ENCODE results near the gene CACNA1G. TPM values are rescaled to one million over a fixed set of nuclear protein-coding genes. Genes with fewer than 3 reads are reported as not detected.

The CACNA1G gene
- polyA plus RNA-seq, 1 donor from 2014 or later: 10.9 TPM

DNA sequence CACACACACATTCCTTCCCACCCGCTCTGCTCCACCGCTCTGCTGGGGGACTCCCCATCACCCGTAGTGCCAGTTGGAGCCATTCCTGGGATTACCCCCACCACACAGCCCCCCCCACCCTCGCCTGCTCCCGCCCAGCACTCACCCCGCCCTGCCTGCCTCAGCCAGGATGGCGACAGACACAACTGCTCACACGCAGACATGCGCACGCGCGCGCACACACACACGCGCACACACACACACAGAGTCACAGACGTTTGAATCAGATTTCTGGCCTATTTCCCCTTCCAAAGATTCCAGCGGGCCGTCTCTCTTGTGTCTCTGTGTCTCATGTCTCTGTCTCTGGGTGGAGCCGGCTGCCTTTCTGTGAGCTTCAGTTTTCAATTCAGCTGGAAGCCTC is 4.4 kb downstream of the CACNA1G start:
- Histone ChIP-seq H3K27ac (ENCODE audit: low read length) (peak overlapping the region; percentile 94), H3K27me3 (ENCODE audit: insufficient read depth, low read depth, low read length) (peaks cover 28% of the 10 kb centered on the region), H2AFZ (ENCODE audit: low read depth, low read length) (no peak overlapping the region), H3K9me2 (ENCODE audit: insufficient read depth, low read length) (no peaks in the 10 kb centered on the region), H3K36me3 (ENCODE audit: insufficient read depth, low read length) (no peaks in the 10 kb centered on the region), H3K4me2 (ENCODE audit: low read length) (peak overlapping the region; percentile 71), H4K20me1 (ENCODE audit: insufficient read depth) (no peaks in the 10 kb centered on the region), H3K4me3 (ENCODE audit: low read length) (peak overlapping the region; percentile 87), H3K79me2 (replicated peaks; ENCODE audit: insufficient read depth, low read length) (no peaks in the 10 kb centered on the region), H3K9ac (ENCODE audit: low read length) (peak overlapping the region; percentile 65), H3F3A (ENCODE audit: insufficient read depth, low read length, poor library complexity, severe bottlenecking) (no peaks in the 10 kb centered on the region), H3K9me3 (ENCODE audit: low read length) (no peaks in the 10 kb centered on the region)
- TF ChIP-seq SMC3 (conservative IDR thresholded peaks at IDR 0.05; ENCODE audit: poor library complexity): no peak
- TF ChIP-seq, protein P1, sequence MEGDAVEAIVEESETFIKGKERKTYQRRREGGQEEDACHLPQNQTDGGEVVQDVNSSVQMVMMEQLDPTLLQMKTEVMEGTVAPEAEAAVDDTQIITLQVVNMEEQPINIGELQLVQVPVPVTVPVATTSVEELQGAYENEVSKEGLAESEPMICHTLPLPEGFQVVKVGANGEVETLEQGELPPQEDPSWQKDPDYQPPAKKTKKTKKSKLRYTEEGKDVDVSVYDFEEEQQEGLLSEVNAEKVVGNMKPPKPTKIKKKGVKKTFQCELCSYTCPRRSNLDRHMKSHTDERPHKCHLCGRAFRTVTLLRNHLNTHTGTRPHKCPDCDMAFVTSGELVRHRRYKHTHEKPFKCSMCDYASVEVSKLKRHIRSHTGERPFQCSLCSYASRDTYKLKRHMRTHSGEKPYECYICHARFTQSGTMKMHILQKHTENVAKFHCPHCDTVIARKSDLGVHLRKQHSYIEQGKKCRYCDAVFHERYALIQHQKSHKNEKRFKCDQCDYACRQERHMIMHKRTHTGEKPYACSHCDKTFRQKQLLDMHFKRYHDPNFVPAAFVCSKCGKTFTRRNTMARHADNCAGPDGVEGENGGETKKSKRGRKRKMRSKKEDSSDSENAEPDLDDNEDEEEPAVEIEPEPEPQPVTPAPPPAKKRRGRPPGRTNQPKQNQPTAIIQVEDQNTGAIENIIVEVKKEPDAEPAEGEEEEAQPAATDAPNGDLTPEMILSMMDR (IDR thresholded peaks at IDR 0.05; ENCODE audit: poor library complexity, severe bottlenecking): no peak

DNA sequence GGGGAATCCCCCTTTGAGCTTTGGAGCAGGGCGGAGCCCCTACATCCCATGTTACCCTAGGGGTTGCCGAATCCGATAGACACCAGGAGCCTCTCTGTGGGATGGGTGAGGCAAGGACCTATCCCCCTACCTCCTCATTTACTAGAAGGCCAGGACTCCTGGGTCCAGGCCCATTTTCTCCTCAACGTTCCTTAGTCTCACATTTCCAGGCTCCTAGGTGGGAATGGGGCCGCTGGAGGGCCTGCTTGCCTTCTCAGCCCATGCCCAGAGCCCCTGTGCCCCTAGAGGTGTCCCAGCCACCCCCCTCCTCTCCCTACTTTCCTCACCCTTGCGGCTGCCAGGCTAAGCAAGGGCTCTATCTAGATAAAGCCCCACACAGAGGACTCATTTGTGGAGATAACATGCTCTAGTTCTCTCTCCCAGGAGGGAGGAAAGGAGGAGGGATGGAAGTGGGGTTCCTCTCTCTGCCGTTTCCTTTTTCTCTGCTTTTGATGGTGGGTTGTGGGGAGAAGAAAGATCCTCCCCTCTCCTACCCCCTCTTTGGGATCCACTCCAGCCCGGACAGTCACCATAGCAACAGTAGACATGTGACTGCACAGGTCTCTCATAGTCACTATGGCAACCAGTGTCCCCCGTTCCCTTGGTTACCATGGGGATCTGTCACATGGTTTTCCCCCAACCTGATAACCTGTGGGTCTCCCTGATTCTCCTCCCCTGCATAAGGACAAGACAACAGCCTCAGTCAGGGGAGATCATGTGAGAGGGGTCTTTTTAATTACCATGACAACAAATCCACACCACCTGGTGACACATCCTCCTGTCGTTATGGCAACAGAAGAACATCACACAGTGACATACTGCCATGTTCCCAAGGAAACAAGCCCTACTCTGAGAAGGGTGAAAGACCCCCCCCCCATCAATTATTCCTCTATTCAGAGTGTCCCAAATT is 5.2 kb downstream of the CACNA1G start:
- Histone ChIP-seq H3K9ac (ENCODE audit: low read length) (peak overlapping the region; percentile 65), H3K79me2 (replicated peaks; ENCODE audit: insufficient read depth, low read length) (no peaks in the 10 kb centered on the region), H3K27ac (ENCODE audit: low read length) (peak overlapping the region; percentile 94), H3K4me3 (ENCODE audit: low read length) (peak overlapping the region; percentile 87), H3K9me2 (ENCODE audit: insufficient read depth, low read length) (no peaks in the 10 kb centered on the region), H3K36me3 (ENCODE audit: insufficient read depth, low read length) (no peaks in the 10 kb centered on the region), H2AFZ (ENCODE audit: low read depth, low read length) (no peak overlapping the region), H3F3A (ENCODE audit: insufficient read depth, low read length, poor library complexity, severe bottlenecking) (no peaks in the 10 kb centered on the region), H3K4me2 (ENCODE audit: low read length) (peak overlapping the region; percentile 71), H3K27me3 (ENCODE audit: insufficient read depth, low read depth, low read length) (peaks cover 24% of the 10 kb centered on the region), H4K20me1 (ENCODE audit: insufficient read depth) (no peaks in the 10 kb centered on the region), H3K9me3 (ENCODE audit: low read length) (no peaks in the 10 kb centered on the region)
- TF ChIP-seq RAD21 (conservative IDR thresholded peaks at IDR 0.05) (no peak), TAF1 (IDR thresholded peaks at IDR 0.05; ENCODE audit: low read depth) (no peak), MXI1 (conservative IDR thresholded peaks at IDR 0.05; ENCODE audit: poor library complexity, severe bottlenecking) (peak; percentile 98), POLR2AphosphoS5 (IDR thresholded peaks at IDR 0.05) (peak; percentile 81), SMC3 (conservative IDR thresholded peaks at IDR 0.05; ENCODE audit: poor library complexity) (no peak), EZH2 (IDR thresholded peaks at IDR 0.05; ENCODE audit: borderline replicate concordance, insufficient read depth, low read length, poor library complexity, severe bottlenecking) (no peak), EP300 (conservative IDR thresholded peaks at IDR 0.05; ENCODE audit: poor library complexity, severe bottlenecking) (peak; percentile 93)
- TF ChIP-seq, protein P1 (IDR thresholded peaks at IDR 0.05; ENCODE audit: poor library complexity, severe bottlenecking): no peak
- TF ChIP-seq, protein P2, sequence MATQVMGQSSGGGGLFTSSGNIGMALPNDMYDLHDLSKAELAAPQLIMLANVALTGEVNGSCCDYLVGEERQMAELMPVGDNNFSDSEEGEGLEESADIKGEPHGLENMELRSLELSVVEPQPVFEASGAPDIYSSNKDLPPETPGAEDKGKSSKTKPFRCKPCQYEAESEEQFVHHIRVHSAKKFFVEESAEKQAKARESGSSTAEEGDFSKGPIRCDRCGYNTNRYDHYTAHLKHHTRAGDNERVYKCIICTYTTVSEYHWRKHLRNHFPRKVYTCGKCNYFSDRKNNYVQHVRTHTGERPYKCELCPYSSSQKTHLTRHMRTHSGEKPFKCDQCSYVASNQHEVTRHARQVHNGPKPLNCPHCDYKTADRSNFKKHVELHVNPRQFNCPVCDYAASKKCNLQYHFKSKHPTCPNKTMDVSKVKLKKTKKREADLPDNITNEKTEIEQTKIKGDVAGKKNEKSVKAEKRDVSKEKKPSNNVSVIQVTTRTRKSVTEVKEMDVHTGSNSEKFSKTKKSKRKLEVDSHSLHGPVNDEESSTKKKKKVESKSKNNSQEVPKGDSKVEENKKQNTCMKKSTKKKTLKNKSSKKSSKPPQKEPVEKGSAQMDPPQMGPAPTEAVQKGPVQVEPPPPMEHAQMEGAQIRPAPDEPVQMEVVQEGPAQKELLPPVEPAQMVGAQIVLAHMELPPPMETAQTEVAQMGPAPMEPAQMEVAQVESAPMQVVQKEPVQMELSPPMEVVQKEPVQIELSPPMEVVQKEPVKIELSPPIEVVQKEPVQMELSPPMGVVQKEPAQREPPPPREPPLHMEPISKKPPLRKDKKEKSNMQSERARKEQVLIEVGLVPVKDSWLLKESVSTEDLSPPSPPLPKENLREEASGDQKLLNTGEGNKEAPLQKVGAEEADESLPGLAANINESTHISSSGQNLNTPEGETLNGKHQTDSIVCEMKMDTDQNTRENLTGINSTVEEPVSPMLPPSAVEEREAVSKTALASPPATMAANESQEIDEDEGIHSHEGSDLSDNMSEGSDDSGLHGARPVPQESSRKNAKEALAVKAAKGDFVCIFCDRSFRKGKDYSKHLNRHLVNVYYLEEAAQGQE (IDR thresholded peaks at IDR 0.05; ENCODE audit: borderline replicate concordance): peak; percentile 76

Data from neural cell (in vitro differentiated cells).